ENCODE data around the gene PRKAA1.

The PRKAA1 gene

DNA sequence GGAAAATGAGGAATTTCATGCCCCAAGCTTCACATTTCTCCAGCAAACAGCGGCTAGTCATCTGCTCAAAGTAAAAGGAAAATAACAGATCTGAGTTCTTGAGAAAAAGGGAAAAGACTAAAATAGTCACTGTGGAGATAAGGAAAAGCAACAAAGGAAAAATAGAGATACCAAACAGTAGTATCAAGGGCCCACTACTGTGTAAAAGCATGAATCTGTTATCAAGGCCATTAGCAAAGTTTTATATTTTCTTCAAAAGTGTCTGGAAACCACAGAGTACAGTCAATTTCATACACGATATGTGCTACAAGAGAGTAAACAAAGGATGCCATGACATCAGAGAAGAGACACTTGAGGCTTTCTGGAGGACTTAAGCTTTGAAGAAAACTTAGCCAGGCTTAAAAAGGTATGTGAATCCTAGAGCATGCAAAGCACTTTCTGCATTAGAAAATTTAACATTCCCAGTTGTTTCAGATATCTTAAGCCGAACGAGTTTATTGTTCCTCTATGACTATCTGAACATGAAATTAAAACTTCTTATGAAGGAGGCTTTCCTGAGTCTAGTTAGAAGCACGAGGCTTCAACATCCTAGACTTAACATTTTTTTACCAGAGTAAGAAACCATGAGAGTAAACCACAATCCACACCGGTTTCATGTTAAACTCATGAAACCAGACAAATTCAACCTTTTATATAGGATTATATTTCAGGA is 43.6 kb downstream of the PRKAA1 start:
- Histone ChIP-seq H3K27ac (replicated peaks) (no peak overlapping the region; the same call in 1 of the 2 replicates), H3K27me3 (ENCODE audit: insufficient read depth, poor library complexity, severe bottlenecking) (no peaks in the 10 kb centered on the region), H3K4me3 (replicated peaks; ENCODE audit: insufficient read depth, low read length) (peak overlapping the region; percentile 96)
- TF ChIP-seq, protein P1, sequence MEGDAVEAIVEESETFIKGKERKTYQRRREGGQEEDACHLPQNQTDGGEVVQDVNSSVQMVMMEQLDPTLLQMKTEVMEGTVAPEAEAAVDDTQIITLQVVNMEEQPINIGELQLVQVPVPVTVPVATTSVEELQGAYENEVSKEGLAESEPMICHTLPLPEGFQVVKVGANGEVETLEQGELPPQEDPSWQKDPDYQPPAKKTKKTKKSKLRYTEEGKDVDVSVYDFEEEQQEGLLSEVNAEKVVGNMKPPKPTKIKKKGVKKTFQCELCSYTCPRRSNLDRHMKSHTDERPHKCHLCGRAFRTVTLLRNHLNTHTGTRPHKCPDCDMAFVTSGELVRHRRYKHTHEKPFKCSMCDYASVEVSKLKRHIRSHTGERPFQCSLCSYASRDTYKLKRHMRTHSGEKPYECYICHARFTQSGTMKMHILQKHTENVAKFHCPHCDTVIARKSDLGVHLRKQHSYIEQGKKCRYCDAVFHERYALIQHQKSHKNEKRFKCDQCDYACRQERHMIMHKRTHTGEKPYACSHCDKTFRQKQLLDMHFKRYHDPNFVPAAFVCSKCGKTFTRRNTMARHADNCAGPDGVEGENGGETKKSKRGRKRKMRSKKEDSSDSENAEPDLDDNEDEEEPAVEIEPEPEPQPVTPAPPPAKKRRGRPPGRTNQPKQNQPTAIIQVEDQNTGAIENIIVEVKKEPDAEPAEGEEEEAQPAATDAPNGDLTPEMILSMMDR (IDR thresholded peaks at IDR 0.05; ENCODE audit: insufficient read depth, low read length), result no peak
- TF ChIP-seq POLR2AphosphoS5 (IDR thresholded peaks at IDR 0.05; ENCODE audit: low read depth), result no peak
- no peak for DNase-seq (ENCODE audit: low read depth in 1 of 2, low spot score in 1 of 2)

DNA sequence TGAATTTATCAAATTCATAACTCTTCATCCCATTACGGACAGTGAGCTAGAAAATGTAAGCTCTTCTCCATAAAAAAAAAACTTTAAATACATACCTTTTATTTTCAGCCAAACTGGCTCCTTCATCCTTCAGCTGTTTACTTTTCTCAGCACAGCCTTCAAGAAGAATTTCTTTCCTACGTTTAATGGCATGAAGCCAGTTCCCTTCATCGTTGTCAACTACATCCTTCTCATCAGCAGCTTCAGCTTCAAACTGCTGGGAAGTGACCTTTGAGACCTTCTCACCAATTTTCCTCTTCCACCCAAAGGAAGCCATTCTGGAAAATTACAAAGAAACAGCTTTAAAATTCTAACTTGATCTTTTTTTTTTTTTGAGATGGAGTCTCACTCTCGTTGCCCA is 51.5 kb downstream of the PRKAA1 start:
- DNase-seq (ENCODE audit: low read depth in 1 of 2, low spot score in 1 of 2), result no peak
- no peak overlapping the region for H3K4me3 ChIP-seq (replicated peaks; ENCODE audit: insufficient read depth, low read length)
- no peaks in the 10 kb centered on the region for H3K27me3 ChIP-seq (ENCODE audit: insufficient read depth, poor library complexity, severe bottlenecking)
- TF ChIP-seq REST (IDR thresholded peaks at IDR 0.05; ENCODE audit: insufficient replicate concordance, low read depth), result no peak
- no peak for TF ChIP-seq GABPA (IDR thresholded peaks at IDR 0.05; ENCODE audit: low read depth)
- TF ChIP-seq POLR2AphosphoS5 (IDR thresholded peaks at IDR 0.05; ENCODE audit: low read depth), result no peak
- TF ChIP-seq, protein P1 (IDR thresholded peaks at IDR 0.05; ENCODE audit: insufficient read depth, low read length), result no peak
- TF ChIP-seq SPI1 (IDR thresholded peaks at IDR 0.05; ENCODE audit: borderline replicate concordance, low read depth), result no peak
- no peak overlapping the region for H3K27ac ChIP-seq (replicated peaks)

- Histone ChIP-seq H3K4me3 (replicated peaks; ENCODE audit: insufficient read depth, low read length) (no peak overlapping the region), H3K27ac (replicated peaks) (no peak overlapping the region), H3K27me3 (ENCODE audit: insufficient read depth, poor library complexity, severe bottlenecking) (no peaks in the 10 kb centered on the region)
- DNase-seq (ENCODE audit: low read depth in 1 of 2, low spot score in 1 of 2), result no peak
- no peak for TF ChIP-seq GABPA (IDR thresholded peaks at IDR 0.05; ENCODE audit: low read depth)
- TF ChIP-seq, protein P1 (IDR thresholded peaks at IDR 0.05; ENCODE audit: insufficient read depth, low read length), result no peak
- no peak for TF ChIP-seq REST (IDR thresholded peaks at IDR 0.05; ENCODE audit: insufficient replicate concordance, low read depth)
- TF ChIP-seq POLR2AphosphoS5 (IDR thresholded peaks at IDR 0.05; ENCODE audit: low read depth), result no peak
- TF ChIP-seq SPI1 (IDR thresholded peaks at IDR 0.05; ENCODE audit: borderline replicate concordance, low read depth), result no peak
These were observed 54.4 kb downstream of the PRKAA1 start for GRCh38 chr5:40743771-40744170.

- no peak for TF ChIP-seq SPI1 (IDR thresholded peaks at IDR 0.05; ENCODE audit: borderline replicate concordance, low read depth)
- Histone ChIP-seq H3K4me3 (replicated peaks; ENCODE audit: insufficient read depth, low read length) (no peak overlapping the region), H3K27me3 (ENCODE audit: insufficient read depth, poor library complexity, severe bottlenecking) (no peaks in the 10 kb centered on the region), H3K27ac (replicated peaks) (no peak overlapping the region)
- no peak for DNase-seq (ENCODE audit: low read depth in 1 of 2, low spot score in 1 of 2)
These were observed 59.7 kb downstream of the PRKAA1 start for GRCh38 chr5:40738502-40738901.
